ENCODE data around the gene ZSWIM2. TPM values are rescaled to one million over a fixed set of nuclear protein-coding genes. Genes with fewer than 3 reads are reported as not detected.

Gene ZSWIM2
- total RNA-seq, 1 experiment from 2014 or later = not detected

DNA sequence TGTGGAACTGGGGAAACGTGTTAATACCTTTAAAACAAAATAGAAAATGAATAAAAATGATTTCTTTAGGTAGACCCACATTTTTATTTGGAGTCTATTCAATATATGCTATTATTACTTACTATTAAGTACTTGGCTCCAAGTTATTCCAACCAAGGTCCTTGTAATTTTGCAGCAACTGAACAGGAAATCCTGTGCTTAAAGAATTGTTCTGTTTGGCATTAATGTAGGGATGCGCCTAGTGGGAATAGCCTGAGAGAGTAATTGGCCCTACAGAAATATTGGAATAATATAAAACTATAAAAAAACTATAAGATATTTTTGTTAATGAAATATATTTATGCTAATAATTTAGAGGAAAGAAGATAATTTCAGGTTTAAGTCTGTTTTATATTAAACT is 22.9 kb upstream of the ZSWIM2 start:
- Histone ChIP-seq H3K36me3 (ENCODE audit: low read depth, low read length) (no peaks in the 10 kb centered on the region), H3K9me2 (replicated peaks; ENCODE audit: low read length) (no peaks in the 10 kb centered on the region), H3K79me2 (ENCODE audit: low read length) (no peaks in the 10 kb centered on the region), H3K4me2 (ENCODE audit: low read length) (no peak overlapping the region), H3K9ac (ENCODE audit: low read length) (no peak overlapping the region), H3K9me3 (ENCODE audit: low read length) (no peaks in the 10 kb centered on the region), H2AFZ (ENCODE audit: low read length) (no peak overlapping the region), H3K27me3 (ENCODE audit: low read length) (0 out of 2 replicates have a peak, but pooled peaks cover 3% of the 10 kb centered on the region), H4K20me1 (ENCODE audit: low read length) (no peaks in the 10 kb centered on the region), H3K4me1 (ENCODE audit: insufficient read depth, low read length) (no peaks in the 10 kb centered on the region), H3F3A (ENCODE audit: low read length, unreplicated experiment) (no peaks in the 10 kb centered on the region), H3K4me3 (ENCODE audit: low read length) (no peak overlapping the region), H3K27ac (ENCODE audit: low read length) (no peak overlapping the region)
- ATAC-seq (no peak), DNase-seq (no peak)
- no TSS peak for BruUV-seq (replicated peaks)
- POLR2A ChIA-PET (ENCODE audit: unreplicated experiment) = no interaction called here
- intact Hi-C loops (cut with micrococcal nuclease) = no loop called here
- TF ChIP-seq EZH2 (IDR thresholded peaks at IDR 0.05; ENCODE audit: low read length, unreplicated experiment) = no peak
- TF ChIP-seq EZH2phosphoT487 (IDR thresholded peaks at IDR 0.05; ENCODE audit: borderline replicate concordance, low read length) = no peak
- TF ChIP-seq CTCF (conservative IDR thresholded peaks at IDR 0.05; ENCODE audit: low read depth, low read length) = no peak
- CTCF ChIA-PET = no interaction called here

GRCh38 chr2:186868344-186868743 is 19.4 kb upstream of the ZSWIM2 start:
- H3F3A ChIP-seq (ENCODE audit: low read length, unreplicated experiment) = no peaks in the 10 kb centered on the region
- no peak overlapping the region for H3K4me2 ChIP-seq (ENCODE audit: low read length)
- H3K9ac ChIP-seq (ENCODE audit: low read length) = no peak overlapping the region
- H3K27me3 ChIP-seq (ENCODE audit: low read length) = 0 out of 2 replicates have a peak, but pooled peaks cover 3% of the 10 kb centered on the region
- H3K4me1 ChIP-seq (ENCODE audit: insufficient read depth, low read length) = no peaks in the 10 kb centered on the region
- no peaks in the 10 kb centered on the region for H3K36me3 ChIP-seq (ENCODE audit: low read depth, low read length)
- H3K27ac ChIP-seq (ENCODE audit: low read length) = no peak overlapping the region
- H3K9me3 ChIP-seq (ENCODE audit: low read length) = no peaks in the 10 kb centered on the region
- no peak overlapping the region for H2AFZ ChIP-seq (ENCODE audit: low read length)
- TF ChIP-seq CTCF (conservative IDR thresholded peaks at IDR 0.05; ENCODE audit: low read depth, low read length) (no peak), EZH2 (IDR thresholded peaks at IDR 0.05; ENCODE audit: low read length, unreplicated experiment) (no peak)
- ChIA-PET CTCF (no interaction called here), POLR2A (ENCODE audit: unreplicated experiment) (no interaction called here)
- H3K9me2 ChIP-seq (replicated peaks; ENCODE audit: low read length) = no peaks in the 10 kb centered on the region
- H3K79me2 ChIP-seq (ENCODE audit: low read length) = no peaks in the 10 kb centered on the region
- BruUV-seq (replicated peaks) = no TSS peak
- intact Hi-C loops (cut with micrococcal nuclease) = no loop called here
- no peak overlapping the region for H3K4me3 ChIP-seq (ENCODE audit: low read length)
- H4K20me1 ChIP-seq (ENCODE audit: low read length) = no peaks in the 10 kb centered on the region
- ATAC-seq (no peak), DNase-seq (no peak)

DNA sequence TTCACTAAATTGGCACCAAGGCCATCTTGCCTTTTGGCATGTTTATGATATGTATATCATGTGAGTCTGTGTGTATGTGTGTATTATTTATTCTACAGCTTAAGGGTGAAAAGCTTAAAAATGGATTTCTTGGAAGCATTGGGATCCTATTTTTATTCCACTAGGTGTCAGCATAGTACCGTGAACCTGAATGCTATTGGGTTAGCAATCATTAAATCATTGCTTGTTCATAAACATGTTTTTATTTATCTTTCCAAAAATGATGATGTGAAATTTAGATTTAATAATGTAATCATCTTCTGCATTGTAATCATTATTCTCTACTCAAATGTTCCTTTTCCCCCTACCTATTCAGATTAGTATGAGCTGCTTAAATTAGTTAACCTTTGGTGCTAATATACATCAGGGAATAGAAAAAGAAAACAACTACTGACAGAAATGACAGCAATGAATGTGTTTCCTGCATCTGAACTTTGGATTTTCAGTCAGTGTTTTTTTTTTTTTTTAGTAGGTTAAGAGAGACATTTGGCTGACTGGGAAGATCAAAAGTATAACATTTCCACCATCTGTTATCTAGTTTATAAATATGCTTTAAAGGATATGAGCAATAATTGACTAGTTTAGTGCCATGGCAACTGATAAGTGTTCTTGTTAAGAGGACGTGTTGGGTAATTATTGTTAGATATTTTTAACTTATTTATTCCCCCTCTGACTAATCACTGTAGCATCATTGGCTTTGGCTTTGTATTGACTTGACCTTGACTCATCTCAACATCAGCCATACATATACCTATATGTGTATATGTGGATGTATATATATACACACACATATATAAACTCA is 14.1 kb upstream of the ZSWIM2 start:
- Histone ChIP-seq H3K9ac (ENCODE audit: low read length) (no peak overlapping the region), H3K36me3 (ENCODE audit: low read depth, low read length) (no peaks in the 10 kb centered on the region; the same call in 1 of the 2 replicates), H3K79me2 (ENCODE audit: low read length) (no peaks in the 10 kb centered on the region), H3K4me1 (ENCODE audit: insufficient read depth, low read length) (no peaks in the 10 kb centered on the region), H3K27ac (ENCODE audit: low read length) (no peak overlapping the region), H2AFZ (ENCODE audit: low read length) (no peak overlapping the region), H3F3A (ENCODE audit: low read length, unreplicated experiment) (no peaks in the 10 kb centered on the region), H4K20me1 (ENCODE audit: low read length) (no peaks in the 10 kb centered on the region), H3K9me2 (replicated peaks; ENCODE audit: low read length) (no peaks in the 10 kb centered on the region), H3K27me3 (ENCODE audit: low read length) (peaks cover 3% of the 10 kb centered on the region; the same call in 1 of the 2 replicates), H3K9me3 (ENCODE audit: low read length) (no peaks in the 10 kb centered on the region), H3K4me2 (ENCODE audit: low read length) (no peak overlapping the region), H3K4me3 (ENCODE audit: low read length) (no peak overlapping the region)
- DNase-seq (peak; percentile 71), ATAC-seq (peak; percentile 78)
- TF ChIP-seq CTCF (conservative IDR thresholded peaks at IDR 0.05; ENCODE audit: low read depth, low read length) (peak; percentile 89), EZH2 (IDR thresholded peaks at IDR 0.05; ENCODE audit: low read length, unreplicated experiment) (no peak), EZH2phosphoT487 (IDR thresholded peaks at IDR 0.05; ENCODE audit: borderline replicate concordance, low read length) (no peak)
- BruUV-seq (replicated peaks) = no TSS peak
- CTCF ChIA-PET = interaction anchor here (0.6 to 1.0 kb wide), 5 partner anchors 434 to 914 kb away, joined by 3 to 6 read pairs (median 4); partner anchors contain the start of gene CALCRL
- intact Hi-C loops (cut with micrococcal nuclease) = loop anchor here (1.0 to 5.0 kb wide), 5 partner anchors 39 to 718 kb away; no protein-coding TSS in a partner anchor
- POLR2A ChIA-PET (ENCODE audit: unreplicated experiment) = interaction anchor here (0.6 to 0.7 kb wide), 2 partner anchors 434 to 682 kb away, joined by 3 to 4 read pairs; no protein-coding TSS in a partner anchor

Data from PC-3 (cell line).